SK-N-SH treated with all-trans-retinoic acid at 6 μM for 48 hours (cell line): Measurements from ENCODE around the gene AMHR2.
A peak's percentile ranks its signal among the peaks of the same experiment; 100 is the strongest.

ENCODE experiments used
- ATAC-seq: fragments of 200-7000 bp; cut with Tn5 transposase; 3 replicates; pipeline ENCODE4 v1.9.1; 2020; ENCODE audit warnings: mild to moderate bottlenecking, moderate library complexity
- ARNTL ChIP-seq: fragments of 450-650 bp; formaldehyde crosslinking; IDR thresholded peaks from 2 replicates; pipeline ENCODE4 v1.5.0; 2020; ENCODE audit warnings: low read depth, mild to moderate bottlenecking, moderate library complexity, borderline replicate concordance
- BACH2 ChIP-seq: fragments of 250-450 bp; sonication (Bioruptor Pico); IDR thresholded peaks from 2 replicates; pipeline ENCODE4 v1.9.0; 2021; ENCODE audit warnings: mild to moderate bottlenecking, borderline replicate concordance
- CREB5 ChIP-seq: fragments of 250-450 bp; sonication (Bioruptor Pico); IDR thresholded peaks from 2 replicates; pipeline ENCODE4 v1.5.1; 2020; ENCODE audit warnings: low read depth, mild to moderate bottlenecking, moderate library complexity
- CSDC2 ChIP-seq: fragments of 250-450 bp; sonication (Bioruptor Pico); IDR thresholded peaks from 2 replicates; pipeline ENCODE4 v1.5.0; 2020; ENCODE audit warnings: mild to moderate bottlenecking, moderate library complexity
- ESRRG ChIP-seq: fragments of 250-450 bp; sonication (Bioruptor Pico); IDR thresholded peaks from 2 replicates; pipeline ENCODE4 v1.6.1; 2021; ENCODE audit warnings: mild to moderate bottlenecking
- GLIS3 ChIP-seq: fragments of 250-450 bp; sonication (Bioruptor Pico); IDR thresholded peaks from 2 replicates; pipeline ENCODE4 v1.5.0; 2020; ENCODE audit warnings: mild to moderate bottlenecking, moderate library complexity
- ISL1 ChIP-seq: fragments of 250-450 bp; sonication (Bioruptor Pico); IDR thresholded peaks from 2 replicates; pipeline ENCODE4 v2.1.2; 2022; ENCODE audit warnings: mild to moderate bottlenecking, moderate library complexity
- RARB ChIP-seq: fragments of 250-450 bp; sonication (Bioruptor Pico); IDR thresholded peaks from 2 replicates; pipeline ENCODE4 v1.8.0; 2021; ENCODE audit warnings: mild to moderate bottlenecking, moderate library complexity
- SNAI2 ChIP-seq: fragments of 250-450 bp; sonication (Bioruptor Pico); IDR thresholded peaks from 2 replicates; pipeline ENCODE4 v1.5.0; 2020; ENCODE audit warnings: mild to moderate bottlenecking, moderate library complexity
- TCF4 ChIP-seq: fragments of 250-450 bp; sonication (Bioruptor Pico); IDR thresholded peaks from 2 replicates; pipeline ENCODE4 v1.8.0; 2021; ENCODE audit warnings: mild to moderate bottlenecking, moderate library complexity, borderline replicate concordance
- TOX ChIP-seq: fragments of 250-450 bp; sonication (Bioruptor Pico); IDR thresholded peaks from 2 replicates; pipeline ENCODE4 v1.8.0; 2021; ENCODE audit warnings: mild to moderate bottlenecking, moderate library complexity, borderline replicate concordance
- TSHZ2 ChIP-seq: fragments of 250-450 bp; sonication (Bioruptor Pico); IDR thresholded peaks from 2 replicates; pipeline ENCODE4 v1.5.0; 2020; ENCODE audit warnings: mild to moderate bottlenecking, moderate library complexity
- ZC3H10 ChIP-seq: fragments of 250-450 bp; sonication (Bioruptor Pico); IDR thresholded peaks from 2 replicates; pipeline ENCODE4 v1.5.1; 2021; ENCODE audit warnings: mild to moderate bottlenecking, moderate library complexity
- ZFP3 ChIP-seq: fragments of 250-450 bp; sonication (Bioruptor Pico); IDR thresholded peaks from 2 replicates; pipeline ENCODE4 v1.5.0; 2020; ENCODE audit warnings: mild to moderate bottlenecking, moderate library complexity
- ZFP30 ChIP-seq: fragments of 450-650 bp; formaldehyde crosslinking; IDR thresholded peaks from 2 replicates; pipeline ENCODE4 v1.5.0; 2022; ENCODE audit warnings: mild to moderate bottlenecking, moderate library complexity
- ZNF565 ChIP-seq: fragments of 450-650 bp; formaldehyde crosslinking; conservative IDR thresholded peaks from 2 replicates; pipeline ENCODE4 v1.5.0; 2020; ENCODE audit warnings: low read depth, mild to moderate bottlenecking, moderate library complexity
- ZNF70 ChIP-seq: fragments of 450-650 bp; formaldehyde crosslinking; IDR thresholded peaks from 2 replicates; pipeline ENCODE4 v1.5.0; 2020; ENCODE audit warnings: mild to moderate bottlenecking, moderate library complexity
- ZNF8 ChIP-seq: fragments of 450-650 bp; formaldehyde crosslinking; IDR thresholded peaks from 2 replicates; pipeline ENCODE4 v1.5.0; 2020; ENCODE audit warnings: mild to moderate bottlenecking, moderate library complexity
- TF ChIP-seq, protein P1 (sequence below): fragments of 250-450 bp; sonication (Bioruptor Pico); IDR thresholded peaks from 2 replicates; pipeline ENCODE4 v1.8.0; 2021; ENCODE audit warnings: low read depth, mild to moderate bottlenecking, moderate library complexity, borderline replicate concordance

AMHR2 gene

DNA sequence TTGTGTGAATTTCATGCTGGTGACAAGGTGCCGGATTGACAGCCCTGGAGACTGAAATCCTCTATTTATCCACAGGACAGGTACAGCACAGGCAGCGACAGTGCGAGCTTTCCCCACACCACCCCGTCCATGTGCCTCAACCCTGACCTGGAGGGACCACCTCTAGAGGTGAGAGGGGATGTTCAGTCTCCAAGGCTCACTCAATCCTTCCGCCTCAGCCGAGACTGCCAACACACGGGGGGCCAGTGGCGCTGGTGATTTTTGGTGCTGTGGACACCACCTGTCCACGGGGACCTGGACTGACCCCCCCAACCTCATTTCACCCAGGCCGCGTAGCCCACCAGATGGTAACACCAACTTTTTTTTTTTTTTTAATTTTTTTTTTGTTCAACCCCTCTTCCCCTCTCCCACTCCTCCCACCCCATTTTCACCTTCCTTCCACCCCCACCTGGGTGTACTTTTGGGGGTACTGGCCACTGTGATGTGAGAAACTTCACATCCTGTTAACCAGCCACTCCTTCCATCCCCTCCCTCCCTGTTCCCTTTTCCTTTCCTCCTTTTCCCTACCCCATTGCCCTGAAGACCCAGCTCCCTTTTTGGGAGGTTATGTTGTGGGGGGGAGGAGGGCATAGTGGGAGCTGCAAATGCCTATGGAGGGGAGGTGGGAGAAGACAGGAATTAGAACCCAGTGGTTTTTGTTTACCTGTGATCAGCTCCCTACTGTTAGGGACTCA lies 41.2 kb downstream of the AMHR2 start:
- no peak for TF ChIP-seq CREB5 (CRISPR knock-in tag)
- peak; percentile 10; the same call in 2 of the 3 replicates for ATAC-seq

GRCh38 chr12:53465679-53466078 lies 42.0 kb downstream of the AMHR2 start:
- peak; percentile 9; the same call in 2 of the 3 replicates for ATAC-seq
- TF ChIP-seq ZFP3 (CRISPR knock-in tag): no peak
- no peak for TF ChIP-seq RARB (CRISPR knock-in tag)
- no peak for TF ChIP-seq TOX (CRISPR knock-in tag)
- TF ChIP-seq ZNF565: no peak
- no peak for TF ChIP-seq ESRRG
- no peak for TF ChIP-seq TCF4
- TF ChIP-seq ZNF70 (CRISPR knock-in tag): no peak
- TF ChIP-seq, protein P1, sequence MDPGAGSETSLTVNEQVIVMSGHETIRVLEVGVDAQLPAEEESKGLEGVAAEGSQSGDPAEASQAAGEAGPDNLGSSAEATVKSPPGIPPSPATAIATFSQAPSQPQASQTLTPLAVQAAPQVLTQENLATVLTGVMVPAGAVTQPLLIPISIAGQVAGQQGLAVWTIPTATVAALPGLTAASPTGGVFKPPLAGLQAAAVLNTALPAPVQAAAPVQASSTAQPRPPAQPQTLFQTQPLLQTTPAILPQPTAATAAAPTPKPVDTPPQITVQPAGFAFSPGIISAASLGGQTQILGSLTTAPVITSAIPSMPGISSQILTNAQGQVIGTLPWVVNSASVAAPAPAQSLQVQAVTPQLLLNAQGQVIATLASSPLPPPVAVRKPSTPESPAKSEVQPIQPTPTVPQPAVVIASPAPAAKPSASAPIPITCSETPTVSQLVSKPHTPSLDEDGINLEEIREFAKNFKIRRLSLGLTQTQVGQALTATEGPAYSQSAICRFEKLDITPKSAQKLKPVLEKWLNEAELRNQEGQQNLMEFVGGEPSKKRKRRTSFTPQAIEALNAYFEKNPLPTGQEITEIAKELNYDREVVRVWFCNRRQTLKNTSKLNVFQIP (CRISPR knock-in tag): no peak
- TF ChIP-seq BACH2 (CRISPR knock-in tag): no peak
- no peak for TF ChIP-seq ISL1 (CRISPR knock-in tag)
- TF ChIP-seq GLIS3 (CRISPR knock-in tag): no peak

DNA sequence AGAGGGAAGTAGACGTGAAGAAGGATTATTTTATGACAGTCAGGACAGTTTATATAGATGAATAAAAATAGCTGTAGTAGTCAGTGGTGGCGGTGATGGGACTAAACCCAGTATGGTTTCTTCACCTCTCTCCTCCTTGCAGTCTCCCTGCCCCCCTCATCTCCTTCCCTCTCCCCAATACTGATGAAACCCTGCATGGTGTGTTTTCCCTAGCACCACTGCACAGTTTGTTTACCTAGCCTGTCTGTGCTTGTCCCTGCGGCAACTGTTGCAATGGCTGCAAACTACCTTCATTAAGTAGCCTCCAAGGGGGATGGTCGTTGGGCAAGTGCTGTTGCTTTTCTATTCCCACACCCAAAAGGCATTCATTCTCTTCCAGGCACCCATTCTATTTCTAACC lies 43.0 kb downstream of the AMHR2 start:
- TF ChIP-seq GLIS3 (CRISPR knock-in tag) (no peak), ISL1 (CRISPR knock-in tag) (no peak), SNAI2 (CRISPR knock-in tag) (no peak), BACH2 (CRISPR knock-in tag) (no peak)
- TF ChIP-seq, protein P1 (CRISPR knock-in tag): no peak
- ATAC-seq: no peak

DNA sequence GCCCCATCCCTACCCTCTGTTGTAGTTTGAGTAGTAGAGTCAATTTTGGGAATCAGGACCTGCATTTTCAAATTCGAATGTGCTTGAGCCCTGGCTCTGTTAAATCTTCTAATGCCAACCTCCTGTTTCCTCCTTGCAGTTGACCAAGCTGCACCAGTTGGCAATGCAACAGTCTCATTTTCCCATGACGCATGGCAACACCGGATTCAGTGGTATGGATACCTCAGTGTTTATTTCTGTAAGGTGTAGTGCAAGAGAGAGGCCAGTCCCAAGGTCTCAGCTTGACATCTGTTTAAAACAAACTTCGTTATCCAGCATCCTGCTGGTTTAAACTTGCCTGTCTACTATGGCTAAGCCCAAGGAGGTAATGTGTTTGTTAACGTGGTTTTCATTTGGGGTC lies 43.4 kb downstream of the AMHR2 start:
- TF ChIP-seq SNAI2 (CRISPR knock-in tag): no peak
- no peak for ATAC-seq

GRCh38 chr12:53467880-53468279 lies 44.2 kb downstream of the AMHR2 start:
- TF ChIP-seq TSHZ2 (CRISPR knock-in tag) (no peak), SNAI2 (CRISPR knock-in tag) (no peak), TCF4 (no peak), ESRRG (no peak), ARNTL (CRISPR knock-in tag) (no peak), ISL1 (CRISPR knock-in tag) (no peak), BACH2 (CRISPR knock-in tag) (no peak), CSDC2 (CRISPR knock-in tag) (no peak), ZC3H10 (CRISPR knock-in tag) (no peak), TOX (CRISPR knock-in tag) (no peak), ZFP30 (CRISPR knock-in tag) (no peak), RARB (CRISPR knock-in tag) (no peak), GLIS3 (CRISPR knock-in tag) (no peak), ZNF8 (CRISPR knock-in tag) (no peak), ZFP3 (CRISPR knock-in tag) (no peak), ZNF70 (CRISPR knock-in tag) (no peak), CREB5 (CRISPR knock-in tag) (no peak)
- no peak for ATAC-seq
